ENCODE results near the gene BBIP1.
"Not testable (repeated sequence)": the region's sequence is repeated elsewhere in the genome, so short reads cannot be mapped to it uniquely, and the experiment has no call there.

The BBIP1 gene

DNA sequence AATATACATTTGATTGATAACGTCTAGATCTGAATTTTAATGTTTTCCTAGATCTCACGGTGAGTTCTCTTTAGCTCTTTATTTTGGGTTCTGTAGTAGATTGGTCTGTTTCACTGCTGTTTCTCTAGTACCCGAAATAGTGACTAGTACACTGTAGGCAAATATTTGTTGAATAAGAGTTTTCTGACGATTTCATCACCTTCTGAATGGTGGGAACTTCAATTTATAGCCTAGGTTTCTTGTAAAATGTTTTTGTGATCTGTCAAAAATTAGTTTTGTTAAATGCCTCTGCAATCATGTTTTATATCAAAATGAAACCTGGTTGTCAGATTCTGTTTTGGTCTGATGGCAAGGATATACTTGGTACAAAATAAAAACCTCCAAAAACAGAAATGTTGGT lies 37.1 kb downstream of the BBIP1 start:
- no peak for DNase-seq

DNA sequence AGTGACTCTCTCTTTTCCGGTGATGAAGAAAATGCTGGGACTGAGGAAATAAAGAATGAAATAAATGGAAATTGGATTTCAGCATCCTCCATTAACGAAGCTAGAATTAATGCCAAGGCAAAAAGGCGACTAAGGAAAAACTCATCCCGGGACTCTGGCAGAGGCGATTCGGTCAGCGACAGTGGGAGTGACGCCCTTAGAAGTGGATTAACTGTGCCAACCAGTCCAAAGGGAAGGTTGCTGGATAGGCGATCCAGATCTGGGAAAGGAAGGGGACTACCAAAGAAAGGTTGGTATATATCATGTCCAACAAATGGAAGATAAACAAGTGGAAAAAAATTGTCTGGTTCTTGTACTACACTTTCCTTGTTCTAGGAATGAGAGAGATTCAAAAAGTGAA lies 37.7 kb downstream of the BBIP1 start:
- DNase-seq, result no peak

DNA sequence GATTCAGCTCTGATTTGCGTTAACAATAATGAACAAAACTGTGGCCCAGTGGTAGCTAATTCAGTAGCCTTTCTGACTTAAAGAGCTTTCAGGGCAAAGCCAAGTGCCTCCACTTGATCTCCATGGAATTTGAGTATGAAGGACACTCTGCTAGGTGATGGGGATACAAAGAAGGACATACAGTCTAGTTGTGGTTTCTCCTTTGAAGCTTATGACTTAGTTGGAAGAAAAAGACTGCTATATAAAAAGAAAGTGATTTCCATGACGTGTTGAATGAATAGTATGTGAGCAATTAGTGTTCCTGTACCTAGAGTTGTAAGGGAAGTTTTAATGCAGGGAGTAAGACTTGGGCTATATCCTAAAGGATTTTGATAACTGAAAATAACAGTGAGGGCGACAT lies 39.0 kb downstream of the BBIP1 start:
- no peak for DNase-seq

DNA sequence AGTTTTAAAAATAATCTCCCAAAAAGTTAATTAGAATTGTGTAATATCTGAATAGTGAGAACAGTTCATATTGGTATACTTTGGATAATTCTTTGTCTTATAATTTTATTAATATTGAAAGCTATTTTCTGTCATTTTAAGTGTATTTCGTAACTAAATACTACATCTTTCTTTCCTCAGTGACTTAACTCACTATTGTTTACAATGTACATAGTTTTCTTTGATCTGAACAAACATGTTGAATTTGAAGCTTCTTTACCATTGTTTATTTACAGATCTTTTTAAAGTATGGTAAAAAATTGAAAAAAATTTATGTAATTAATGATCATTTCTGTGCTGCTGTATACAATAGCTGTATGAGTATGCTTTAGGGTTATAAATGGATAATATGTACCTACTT lies 42.2 kb downstream of the BBIP1 start:
- no peak for DNase-seq

DNA sequence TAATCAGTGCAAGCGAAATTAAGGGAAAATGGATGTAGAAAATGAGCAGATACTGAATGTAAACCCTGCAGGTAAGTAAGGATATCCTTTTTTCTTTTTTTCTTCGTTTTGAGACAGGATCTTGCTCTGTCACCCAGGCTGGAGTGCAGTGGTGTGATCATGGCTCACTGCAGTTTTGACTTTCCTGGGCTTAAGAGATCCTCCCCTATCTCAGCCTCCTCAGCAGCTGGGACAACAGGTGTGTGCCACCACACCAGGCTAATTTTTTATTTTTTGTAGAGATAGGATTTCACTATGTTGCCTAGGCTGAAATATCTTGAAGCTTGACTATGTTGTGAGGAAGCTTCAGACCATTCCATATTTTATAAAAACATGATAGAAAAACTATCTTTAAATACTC lies 43.0 kb downstream of the BBIP1 start:
- DNase-seq, result no peak

DNA sequence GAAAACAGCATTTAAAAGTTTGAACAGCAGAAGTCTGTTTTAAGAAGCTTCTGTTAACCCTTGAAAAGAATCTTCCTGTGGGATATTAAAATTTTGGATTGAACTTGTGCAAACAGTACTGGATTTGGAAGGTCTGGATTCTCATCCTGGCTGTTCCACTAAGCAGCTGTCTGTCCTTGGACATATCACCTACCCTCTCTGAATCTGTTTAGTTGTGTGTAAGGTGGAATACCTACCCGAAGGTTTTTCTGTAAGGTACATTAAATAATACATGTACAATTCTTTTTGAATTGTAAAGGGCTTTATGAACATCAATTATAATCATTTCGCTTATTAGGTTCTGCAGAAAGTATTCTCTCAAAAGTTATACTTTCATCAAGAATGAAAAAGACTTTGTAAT lies 45.0 kb downstream of the BBIP1 start:
- no peak for DNase-seq

DNA sequence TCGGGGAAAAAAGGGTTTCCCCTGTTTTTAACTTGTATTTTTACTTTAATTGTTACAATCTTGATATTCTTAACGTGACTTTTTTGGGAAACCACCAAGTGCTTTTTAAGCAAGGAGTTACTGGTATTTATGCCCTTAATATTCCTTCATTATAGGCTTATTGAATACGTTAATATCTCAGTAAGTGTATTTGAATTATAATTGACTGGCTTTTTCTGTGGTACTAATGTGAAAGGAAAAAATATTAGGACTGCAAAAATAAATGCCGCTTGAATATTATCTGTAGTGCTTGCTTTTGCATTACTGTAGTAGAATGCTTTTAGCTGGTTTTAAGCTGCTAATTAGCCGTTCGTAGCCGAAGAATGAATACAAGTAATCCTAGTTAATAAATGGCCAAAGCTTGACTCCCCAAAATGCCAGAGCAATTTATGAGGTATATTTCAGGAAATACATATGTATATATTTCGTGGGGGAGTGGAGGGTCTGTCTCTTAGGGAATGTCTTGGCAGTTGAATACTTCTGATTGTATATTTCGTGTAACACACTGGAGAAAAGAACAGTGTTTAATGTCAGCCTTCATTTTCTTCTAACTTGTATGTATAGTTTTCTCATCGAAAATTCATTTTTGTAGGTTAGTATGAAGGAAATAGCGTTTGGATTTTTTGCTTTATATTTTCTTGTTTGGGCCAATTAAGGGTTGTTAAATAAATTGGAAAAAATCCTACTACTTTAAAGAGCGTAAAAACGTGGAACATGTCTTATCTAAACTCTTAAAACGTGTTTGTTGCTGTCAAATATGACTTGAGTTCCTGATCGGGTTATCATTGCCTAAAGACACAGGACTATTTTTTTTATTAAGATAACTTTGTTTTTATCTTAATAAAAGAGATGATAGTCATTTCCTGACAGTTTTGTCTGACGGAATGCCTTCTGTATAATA lies 45.7 kb downstream of the BBIP1 start:
- no peak for DNase-seq

DNA sequence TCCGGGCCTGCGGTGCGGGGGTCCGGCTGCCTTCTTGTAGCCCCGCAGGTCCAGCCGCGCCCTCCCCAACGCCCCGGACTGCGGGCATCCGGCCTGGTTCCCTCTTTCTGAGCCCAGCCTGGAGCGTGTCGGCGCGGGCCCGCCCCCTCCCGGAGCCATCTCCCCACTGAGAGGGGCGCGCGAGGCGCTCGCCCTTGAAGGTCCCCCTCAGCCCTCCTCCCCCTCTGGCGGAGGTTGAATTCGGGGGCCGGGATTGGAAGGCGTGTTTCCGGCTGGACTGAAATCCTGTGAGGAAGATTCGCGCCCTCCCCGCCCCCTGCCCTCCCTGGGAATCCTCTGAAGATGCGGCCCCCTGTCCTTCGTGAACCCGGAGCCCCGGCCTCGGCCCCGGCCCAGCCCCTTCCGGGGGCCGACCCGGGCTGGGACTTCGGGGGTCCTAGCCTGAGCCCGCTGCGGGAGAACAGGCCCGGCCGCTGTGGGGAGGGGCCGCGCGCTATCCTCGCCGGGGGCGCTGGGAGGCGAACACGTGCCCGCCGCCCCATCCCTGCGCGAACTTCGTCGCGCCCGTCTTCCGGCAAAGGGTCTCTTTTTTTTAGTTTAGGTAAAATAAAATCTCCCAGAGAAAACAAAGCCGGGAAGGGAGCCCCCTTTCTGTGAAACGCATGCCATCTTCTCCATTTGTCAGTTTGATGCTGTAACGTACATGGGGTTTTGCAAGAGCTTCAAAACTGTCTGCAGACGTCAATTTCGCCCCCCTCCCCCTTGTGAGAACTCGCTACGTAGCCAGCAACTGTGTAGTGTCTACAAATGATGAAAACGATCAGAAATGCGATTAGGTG lies 46.6 kb downstream of the BBIP1 start:
- DNase-seq, result no peak

DNA sequence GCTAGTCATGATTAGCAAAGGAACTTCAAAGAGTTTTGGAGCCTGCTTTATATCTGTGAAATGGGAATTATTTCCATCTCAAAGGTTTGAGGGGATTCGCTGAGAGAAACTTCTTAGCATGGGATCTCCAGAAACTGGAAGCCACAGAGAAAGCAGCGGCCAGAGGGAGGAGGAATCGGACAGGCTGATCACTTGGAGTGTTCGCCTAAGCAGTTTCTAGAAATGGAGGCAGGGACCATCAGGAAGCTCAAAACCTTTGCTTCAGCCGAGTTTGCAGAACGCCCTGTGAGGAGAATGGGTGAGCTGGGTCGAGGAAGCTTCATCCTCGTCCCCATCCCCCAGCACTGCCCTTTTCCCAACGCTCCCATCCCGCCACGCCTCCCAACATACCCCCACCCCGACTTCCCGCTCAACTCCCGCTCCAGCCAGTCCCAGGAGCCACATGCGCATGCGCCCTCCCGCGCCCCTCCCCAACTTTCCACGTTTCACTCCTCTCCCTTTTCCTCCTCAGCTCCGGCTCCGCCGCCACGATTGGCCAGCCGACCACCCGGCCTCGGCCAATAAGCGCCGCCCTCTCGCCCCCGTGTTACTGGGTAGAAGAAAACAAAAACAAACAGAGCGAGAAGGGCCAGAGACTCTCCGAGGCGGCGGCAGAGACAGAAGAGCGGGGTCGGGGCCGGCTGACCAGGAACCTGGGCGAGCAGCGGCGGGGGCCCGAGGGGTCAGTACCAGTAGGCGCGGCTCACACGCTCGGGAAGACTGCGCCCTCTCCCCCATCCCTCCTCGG lies 47.5 kb downstream of the BBIP1 start, which contains the start of gene PDCD4:
Gene PDCD4 (plus strand): TSS at position 631 of the 787 bp plus-strand sequence. CDS start 4,100 bp downstream, outside the sequence.
- DNase-seq, result peak; percentile 29

DNA sequence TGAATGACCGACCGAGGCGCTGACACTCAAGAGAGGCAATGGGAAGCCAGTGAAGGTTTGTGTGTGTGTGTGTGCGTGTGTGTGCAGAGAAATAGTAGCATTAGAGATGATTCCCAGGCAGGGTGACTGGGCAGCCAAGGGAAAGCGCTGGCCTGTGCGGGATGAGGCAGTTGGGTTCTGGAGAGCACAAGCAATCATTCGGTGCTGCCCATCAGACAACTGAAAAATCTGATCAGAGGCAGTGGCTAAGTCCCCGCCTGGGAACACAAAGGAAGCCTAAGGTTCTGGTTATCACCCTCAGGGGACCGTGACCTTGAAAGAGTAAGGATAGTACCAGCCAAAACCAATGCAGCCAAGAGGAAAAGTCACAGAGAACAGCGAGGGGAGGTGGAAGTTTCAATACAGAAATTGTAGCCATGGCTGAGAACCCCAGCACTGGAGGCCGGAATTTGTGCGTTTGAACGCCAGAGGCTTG lies 48.1 kb downstream of the BBIP1 start:
- no peak for DNase-seq

DNA sequence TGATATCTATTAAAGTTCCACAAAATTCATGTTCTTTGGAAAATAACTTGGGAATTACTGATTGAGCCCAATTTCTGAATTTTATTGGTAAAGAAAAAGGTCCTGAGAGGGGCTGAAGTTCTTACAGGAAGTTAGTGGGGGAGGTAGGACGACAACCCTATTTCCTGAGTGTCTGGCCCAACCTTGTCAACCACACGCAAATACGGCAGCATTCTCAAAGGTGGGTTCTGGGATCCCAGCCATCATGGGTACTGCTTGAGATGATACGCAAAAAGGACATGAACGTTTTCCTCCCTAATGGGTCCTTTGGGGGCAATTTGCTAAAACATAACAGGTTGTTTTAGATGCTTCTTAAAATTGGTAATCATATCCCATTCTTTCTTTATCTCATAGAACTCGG lies 50.0 kb downstream of the BBIP1 start:
- DNase-seq, result no peak

DNA sequence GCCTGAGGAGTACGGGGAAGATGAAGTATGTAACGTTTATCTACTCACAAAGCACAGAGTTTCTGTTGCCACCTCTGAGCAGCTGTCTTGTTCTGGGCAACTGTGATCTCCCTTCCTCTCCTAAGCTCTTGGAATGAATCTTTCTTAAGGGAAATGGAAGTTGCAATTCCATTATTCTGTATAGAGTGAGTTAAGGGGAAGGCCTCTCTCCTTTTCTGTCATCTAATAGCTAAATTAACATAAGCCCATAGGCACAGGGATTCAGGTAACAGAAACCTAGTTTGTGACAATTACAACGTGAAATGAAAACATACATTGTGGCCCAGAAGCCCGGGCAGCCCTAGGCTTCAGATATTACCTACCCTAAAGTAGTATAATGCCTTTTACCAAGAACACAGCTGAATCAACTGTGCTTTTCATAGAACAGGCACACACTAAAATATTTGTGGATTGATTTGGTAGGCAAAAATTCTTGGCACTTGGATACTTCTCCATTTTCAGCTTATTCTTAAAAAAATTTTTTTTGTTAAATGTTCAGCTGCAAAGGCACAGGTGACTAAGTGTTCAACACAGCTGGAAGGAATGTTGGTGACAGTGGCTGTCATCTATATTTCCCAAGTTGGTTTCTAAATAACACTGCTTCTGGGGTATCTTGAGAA lies 51.0 kb downstream of the BBIP1 start:
- DNase-seq, result no peak

DNA sequence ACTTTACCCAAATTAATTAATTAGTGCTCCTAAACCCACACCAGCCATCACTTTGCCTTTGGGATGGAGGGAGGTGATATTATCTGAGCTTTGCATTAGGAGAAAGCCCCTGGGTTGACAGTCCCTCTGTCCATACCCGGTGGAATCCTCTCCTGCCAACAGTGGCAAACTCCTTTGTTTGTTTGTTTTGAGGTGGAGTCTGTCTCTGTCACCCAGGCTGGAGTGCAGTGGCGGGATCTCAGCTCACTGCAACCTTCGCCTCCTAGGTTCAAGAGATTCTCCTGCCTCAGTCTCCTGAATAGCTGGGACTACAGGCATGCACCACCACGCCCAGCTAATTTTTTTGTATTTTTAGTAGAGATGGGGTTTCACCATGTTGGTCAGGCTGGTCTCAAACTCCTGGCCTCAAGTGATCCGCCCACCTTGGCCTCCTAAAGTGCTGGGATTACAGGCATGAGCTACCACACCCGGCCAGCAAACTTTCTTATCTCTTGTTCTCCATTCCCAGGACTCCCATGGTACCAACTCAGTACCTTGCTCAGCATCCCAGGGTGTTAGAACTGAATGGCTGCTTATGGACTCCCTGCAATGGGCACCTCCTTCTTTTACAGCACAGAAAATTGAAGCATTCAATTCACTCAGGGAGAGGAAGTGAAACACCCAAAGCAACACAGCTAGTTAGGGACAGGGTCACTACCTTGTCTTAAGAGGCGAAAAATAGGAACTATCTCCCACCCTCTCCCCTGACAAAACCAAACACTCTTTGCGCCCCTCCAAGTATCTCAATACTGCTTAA lies 51.8 kb downstream of the BBIP1 start:
- DNase-seq, result not testable (repeated sequence)

DNA sequence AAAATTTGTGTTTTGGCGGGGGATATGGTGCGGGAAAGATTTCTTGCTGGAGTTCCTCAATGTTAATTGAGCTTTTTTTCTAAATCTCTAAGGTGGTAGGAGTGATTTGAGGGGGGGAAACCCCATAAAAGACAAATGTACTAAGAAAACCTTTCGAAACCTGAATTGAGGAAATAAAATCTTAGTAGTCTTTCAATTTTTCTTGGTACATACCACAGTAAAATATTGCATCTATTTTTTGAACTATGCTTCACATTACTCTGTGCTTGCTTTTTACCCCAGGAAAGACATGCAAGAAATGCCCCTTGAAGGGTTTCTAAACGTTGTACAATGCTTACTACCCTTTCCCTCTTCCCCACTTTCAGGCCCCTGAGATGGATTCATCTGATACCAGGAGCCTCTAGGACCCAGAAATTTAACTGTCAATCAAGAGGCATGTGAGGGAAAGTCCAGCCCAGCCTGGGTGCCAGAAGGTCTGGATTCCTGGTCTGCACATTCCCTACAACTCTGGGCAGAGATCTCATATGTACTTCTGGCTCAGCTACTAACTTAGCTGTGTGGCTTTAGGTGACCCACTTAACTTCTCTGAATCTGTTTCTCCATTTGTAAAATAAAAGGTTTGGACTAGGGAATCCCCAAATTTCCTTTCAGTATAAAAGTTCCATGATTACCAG lies 53.0 kb downstream of the BBIP1 start:
- no peak for DNase-seq

DNA sequence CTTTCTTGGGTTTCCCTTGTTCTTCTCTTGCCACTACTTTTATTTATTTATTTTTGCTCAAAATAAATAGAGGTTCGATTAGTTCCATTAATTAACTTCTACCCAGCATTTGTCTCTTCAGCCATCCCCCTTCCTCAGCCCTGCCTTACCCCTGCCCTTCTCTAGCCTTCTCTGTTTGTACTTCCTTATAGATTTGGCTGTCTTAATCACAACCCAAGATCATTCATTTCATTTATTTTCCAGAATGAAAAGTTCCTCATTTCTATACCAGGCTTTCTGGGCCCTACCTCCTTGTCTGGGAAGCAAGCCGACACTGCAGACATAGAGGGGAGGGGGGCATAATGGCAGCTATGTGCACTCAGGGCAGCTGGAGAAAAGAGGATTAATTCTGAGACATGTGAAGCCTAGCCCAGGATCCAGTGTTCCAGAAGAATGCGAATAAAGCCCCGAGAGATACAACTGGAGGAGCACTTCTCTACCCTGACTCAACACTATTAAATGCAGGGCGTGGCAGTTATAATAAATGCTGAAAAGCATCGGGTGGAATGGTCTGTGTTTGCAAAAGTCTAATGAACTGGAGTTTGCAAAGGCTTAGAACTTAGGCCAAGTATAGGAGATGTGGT lies 53.7 kb downstream of the BBIP1 start:
- no peak for DNase-seq

DNA sequence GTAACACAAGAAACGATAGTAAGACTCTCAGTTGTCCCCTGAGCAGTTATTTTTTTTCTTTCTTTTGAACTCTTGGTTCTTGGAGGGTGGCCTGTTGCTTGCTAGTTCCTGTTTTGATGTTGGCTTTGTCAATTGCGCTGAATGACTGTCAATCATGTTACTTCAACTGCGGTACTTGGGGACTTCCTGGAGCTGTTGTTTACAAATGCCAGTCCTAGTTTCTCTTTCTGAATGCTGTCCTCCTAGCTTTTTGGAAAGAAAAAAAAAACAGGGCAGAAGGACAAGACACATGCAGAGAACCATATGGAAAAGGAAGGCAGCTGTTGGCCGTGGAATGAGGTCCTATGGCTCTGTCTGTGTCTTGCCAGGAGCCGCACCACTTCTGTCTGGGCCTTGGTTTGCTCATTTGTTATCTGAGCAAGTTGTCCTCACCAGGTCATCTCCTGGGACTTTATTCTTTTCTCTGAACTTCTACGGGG lies 54.3 kb downstream of the BBIP1 start:
- DNase-seq, result no peak

DNA sequence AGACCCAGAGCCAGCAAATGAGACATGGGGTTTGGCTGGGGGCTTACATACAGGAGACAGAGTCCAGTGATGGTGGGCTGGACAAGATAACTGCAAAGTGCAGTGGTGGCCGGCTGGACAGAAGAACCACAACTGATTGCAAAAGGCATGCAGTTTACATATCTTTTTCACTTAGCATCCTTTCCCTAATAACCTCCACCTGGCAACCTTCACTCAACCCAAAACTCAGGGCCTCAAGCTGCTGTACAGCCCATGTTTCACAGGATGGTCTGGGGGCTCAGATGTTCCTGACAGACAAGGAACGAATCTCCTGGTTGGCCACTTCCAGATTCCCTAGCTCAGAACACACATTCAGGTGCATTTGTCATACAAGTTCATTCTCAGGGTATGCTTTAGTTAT lies 55.0 kb downstream of the BBIP1 start:
- no peak for DNase-seq

DNA sequence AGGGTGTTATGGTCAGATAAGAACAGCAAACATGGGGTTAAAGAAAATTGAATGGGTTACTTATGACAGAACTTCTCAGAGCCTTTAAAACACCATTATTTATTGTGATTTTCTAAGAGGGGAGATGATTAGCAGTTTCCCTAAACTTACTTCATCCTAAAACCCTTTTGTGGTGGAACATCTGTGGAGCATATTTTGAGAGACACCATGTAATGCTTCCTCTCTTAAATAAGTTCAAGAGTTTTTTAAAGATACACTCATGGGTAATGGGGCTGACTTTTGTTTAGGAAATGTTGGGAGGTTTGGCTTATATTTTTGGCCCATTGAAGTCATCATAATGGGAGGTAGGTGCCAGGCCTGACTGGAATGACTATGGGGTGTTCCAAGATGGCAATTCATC lies 55.6 kb downstream of the BBIP1 start:
- no peak for DNase-seq

DNA sequence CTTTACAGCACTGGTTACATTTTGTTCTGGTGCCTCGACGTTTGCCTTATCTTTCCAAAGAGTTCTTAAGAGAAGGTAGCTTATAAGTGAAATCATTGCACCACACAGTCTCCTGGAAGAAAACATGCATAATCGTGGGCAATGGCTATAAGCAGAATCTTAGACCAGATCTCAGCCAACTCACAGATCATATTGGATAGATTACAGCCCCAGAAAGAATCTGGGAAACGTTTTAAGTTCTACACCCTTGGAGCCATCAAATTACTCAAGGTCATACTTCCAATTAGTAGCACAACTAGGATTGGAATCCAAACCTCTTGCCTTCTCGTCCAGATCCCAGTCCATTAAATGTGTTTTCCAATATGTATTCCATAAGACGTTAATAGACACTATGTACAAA lies 56.0 kb downstream of the BBIP1 start:
- no peak for DNase-seq

DNA sequence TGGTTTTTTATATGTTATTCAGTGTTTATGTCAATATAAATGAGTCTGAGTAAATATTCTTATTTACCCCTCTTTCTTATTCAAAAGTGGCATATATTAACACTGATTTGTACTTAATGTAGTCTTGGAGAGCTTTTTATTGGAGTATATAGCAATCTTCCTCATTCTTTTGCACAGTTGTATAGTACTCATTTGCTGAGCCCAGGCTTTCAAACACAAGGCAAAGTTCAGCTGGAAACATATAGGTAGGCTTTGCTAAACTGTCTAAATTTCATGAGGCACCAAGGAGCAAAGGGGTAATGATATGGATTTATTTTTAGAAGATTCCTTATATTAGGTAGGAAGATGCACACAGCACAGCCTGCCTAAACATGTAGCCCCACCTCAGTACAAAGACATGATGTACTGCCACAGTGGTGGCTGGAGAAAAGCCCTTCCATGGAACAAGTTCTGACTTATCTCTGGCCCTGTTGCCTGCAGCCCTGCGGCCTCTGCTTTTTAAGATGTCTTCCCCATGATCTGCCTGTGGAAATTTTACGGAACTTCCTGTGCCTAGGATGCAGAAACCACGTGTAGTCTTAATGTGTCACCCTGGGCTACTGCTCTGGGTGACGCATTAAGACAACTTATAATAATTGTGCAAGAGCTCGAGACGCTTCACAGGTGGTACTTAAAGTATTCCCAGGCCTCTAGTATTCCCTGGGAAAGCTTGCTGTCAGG lies 56.9 kb downstream of the BBIP1 start:
- DNase-seq, result no peak

Measured in 8988T (cell line).